NCI-H69 (cell line): Measurements from ENCODE around the gene SLC25A21.

Source experiments
- DNase-seq: peaks from one replicate; lab custom pipeline; 2025; lab: John Stamatoyannopoulos, UW

The SLC25A21 gene

GRCh38 chr14:37045340-37046061 is 126.9 kb downstream of the SLC25A21 start:
- no peak for DNase-seq

- DNase-seq, result no peak
These were observed 134.6 kb downstream of the SLC25A21 start for GRCh38 chr14:37037636-37038387.

GRCh38 chr14:37036669-37037341 is 135.6 kb downstream of the SLC25A21 start:
- DNase-seq, result no peak

- no peak for DNase-seq
These were observed 137.0 kb downstream of the SLC25A21 start for GRCh38 chr14:37035401-37035800.

- DNase-seq, result peak; percentile 75
These were observed 137.8 kb downstream of the SLC25A21 start for GRCh38 chr14:37034410-37035285.

GRCh38 chr14:37032863-37033262 is 139.5 kb downstream of the SLC25A21 start:
- no peak for DNase-seq

GRCh38 chr14:37027188-37027824 is 145.1 kb downstream of the SLC25A21 start:
- DNase-seq, result no peak

- no peak for DNase-seq
These were observed 148.4 kb downstream of the SLC25A21 start for GRCh38 chr14:37023875-37024565.

- DNase-seq, result peak; percentile 62
These were observed 151.0 kb downstream of the SLC25A21 start for GRCh38 chr14:37021390-37021789.

GRCh38 chr14:37019488-37019887 is 152.9 kb downstream of the SLC25A21 start:
- no peak for DNase-seq

- no peak for DNase-seq
These were observed 153.7 kb downstream of the SLC25A21 start for GRCh38 chr14:37018571-37019240.

GRCh38 chr14:37013078-37013477 is 159.3 kb downstream of the SLC25A21 start:
- DNase-seq, result no peak

- peak; percentile 81 for DNase-seq
These were observed 173.7 kb downstream of the SLC25A21 start for GRCh38 chr14:36998686-36999085.

- DNase-seq, result peak; percentile 62
These were observed 174.6 kb downstream of the SLC25A21 start for GRCh38 chr14:36997843-36998242.

- DNase-seq, result no peak
These were observed 175.4 kb downstream of the SLC25A21 start for GRCh38 chr14:36996857-36997590.

- DNase-seq, result no peak
These were observed 176.1 kb downstream of the SLC25A21 start for GRCh38 chr14:36996133-36996856.

GRCh38 chr14:36989806-36990205 is 182.6 kb downstream of the SLC25A21 start:
- DNase-seq, result no peak

- no peak for DNase-seq
These were observed 183.4 kb downstream of the SLC25A21 start for GRCh38 chr14:36988989-36989388.

- no peak for DNase-seq
These were observed 183.8 kb downstream of the SLC25A21 start for GRCh38 chr14:36988568-36988967.
